CD4-positive, CD25-positive, alpha-beta regulatory T cell (primary cell): ENCODE measurements around the gene NDST1. TPM values are rescaled to one million over a fixed set of nuclear protein-coding genes. Genes with fewer than 3 reads are reported as not detected.

Experiments
- ATAC-seq, 2 donors: fragments of 150-1000 bp; cut with Tn5 transposase; one replicate each; pipeline ENCODE4 v1.10.0; 2021; ENCODE audit warnings: low read depth in 2 of 2, moderate number of reproducible peaks in 2 of 2, moderate library complexity in 1 of 2
- DNase-seq, 3 donors: peaks; one replicate each; pipeline versions ENCODE4 v3.0.0 to v3.0.0-alpha.2; 2012 to 2022; ENCODE audit warnings: mixed read lengths in 1 of 3
- H3K27ac ChIP-seq: one replicate; pipeline ENCODE4 v1.7.0; 2013; ENCODE audit warnings: mild to moderate bottlenecking, low read length; ENCODE audit not compliant: insufficient read depth, poor library complexity, severe bottlenecking
- H3K27me3 ChIP-seq: one replicate; pipeline ENCODE4 v1.7.0; 2013; ENCODE audit warnings: low read length; ENCODE audit not compliant: control insufficient read depth, insufficient read depth
- H3K36me3 ChIP-seq: one replicate; pipeline ENCODE4 v1.7.0; 2013; ENCODE audit warnings: mild to moderate bottlenecking, low read length, moderate library complexity; ENCODE audit not compliant: control insufficient read depth, insufficient read depth
- H3K4me1 ChIP-seq: 2 replicates; pipeline ENCODE4 v1.7.0; 2013; ENCODE audit warnings: mild to moderate bottlenecking, low read length; ENCODE audit not compliant: insufficient read depth, control insufficient read depth, poor library complexity, severe bottlenecking
- H3K4me3 ChIP-seq: one replicate; pipeline ENCODE4 v1.7.0; 2013; ENCODE audit warnings: low read depth, mild to moderate bottlenecking, low read length, moderate library complexity
- H3K9me3 ChIP-seq, 2 experiments: 1 replicate in 1 of 2; 2 replicates in 1 of 2; pipeline ENCODE4 v1.7.0; 2013; ENCODE audit warnings: low read length in 2 of 2, mild to moderate bottlenecking in 1 of 2, moderate library complexity in 1 of 2; ENCODE audit not compliant: control insufficient read depth in 2 of 2
- H3K27ac Mint-ChIP-seq, 3 donors: one replicate each; pipeline ENCODE4 v1.8.0; 2020 to 2022; ENCODE audit warnings: mild to moderate bottlenecking in 3 of 3, mixed read lengths in 3 of 3, moderate library complexity in 2 of 3
- H3K27me3 Mint-ChIP-seq: one replicate; pipeline ENCODE4 v1.8.0; 2022; ENCODE audit warnings: mild to moderate bottlenecking, mixed read lengths
- H3K36me3 Mint-ChIP-seq: one replicate; pipeline ENCODE4 v1.8.0; 2020; ENCODE audit warnings: mixed read lengths
- H3K4me1 Mint-ChIP-seq, 4 donors: one replicate each; pipeline ENCODE4 v1.8.0; 2020 to 2022; ENCODE audit warnings: mixed read lengths in 4 of 4, mild to moderate bottlenecking in 1 of 4
- H3K4me3 Mint-ChIP-seq, 4 donors: one replicate each; pipeline ENCODE4 v1.8.0; 2020 to 2022; ENCODE audit warnings: mild to moderate bottlenecking in 4 of 4, mixed read lengths in 4 of 4, moderate library complexity in 3 of 4
- H3K9me3 Mint-ChIP-seq, 7 donors: one replicate each; pipeline ENCODE4 v1.8.0; 2020 to 2022; ENCODE audit warnings: mixed read lengths in 7 of 7, mild to moderate bottlenecking in 3 of 7, moderate library complexity in 2 of 7
- polyA plus RNA-seq, 4 donors: library from polyadenylated mRNA; unstranded; fragments of 300-500 nt; fragmentation: Illumina TruSeq; gene quantifications; one replicate each; pipeline ENCODE4 v1.2.3, GENCODE V29; 2021
- total RNA-seq: library from RNA; stranded (reverse); gene quantifications from one replicate; pipeline ENCODE4 v1.2.3, GENCODE V29; 2022

NDST1 gene
- total and polyA plus RNA-seq, 5 donors from 2014 or later, result 2.4 TPM; not detected in 4

DNA sequence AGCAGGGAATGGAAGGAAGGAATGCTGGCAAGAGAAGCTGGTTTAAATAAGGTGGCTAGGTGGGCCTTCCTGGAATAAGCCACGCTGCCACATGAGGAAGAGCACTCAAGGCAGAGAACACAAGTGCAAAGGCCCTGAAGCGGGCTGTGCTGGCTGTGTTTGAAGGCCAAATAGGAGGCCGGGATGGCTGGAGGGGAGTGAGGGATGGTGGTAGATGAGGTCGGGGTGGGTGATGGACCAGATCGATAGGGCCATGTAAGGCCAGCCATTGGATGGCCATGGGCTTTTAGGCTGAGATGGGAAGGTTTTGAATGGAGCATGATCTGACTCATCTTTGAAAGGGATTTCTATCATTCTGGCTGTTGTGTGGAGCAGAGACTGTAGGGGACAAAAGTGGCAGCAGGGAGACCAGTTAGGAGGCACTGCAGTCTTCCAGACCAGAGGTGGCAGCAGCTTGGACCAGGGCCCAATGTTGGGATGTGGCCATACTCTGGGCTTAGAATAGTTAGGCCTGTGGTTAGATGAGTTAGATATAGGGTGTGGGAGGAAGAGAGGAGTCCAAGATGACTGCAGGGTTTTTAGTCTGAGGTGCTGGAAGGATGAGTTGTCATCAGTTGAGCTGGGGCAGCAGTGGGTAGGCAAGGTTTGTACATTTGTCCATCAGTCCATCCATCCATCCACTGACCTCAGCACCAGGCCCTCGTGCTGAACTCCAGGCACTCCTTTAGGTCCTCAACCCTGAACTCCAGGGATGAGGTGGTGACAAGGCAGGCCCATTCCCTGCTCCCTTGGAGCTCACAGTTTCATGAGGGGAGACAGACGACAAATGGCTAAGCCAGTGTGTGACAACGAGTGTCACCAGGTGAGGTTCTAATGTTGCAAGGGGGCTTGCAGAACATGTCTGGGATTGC lies 30.3 kb downstream of the NDST1 start:
- no peaks in the 10 kb centered on the region for H3K36me3 ChIP-seq
- no peaks in the 10 kb centered on the region for H3K27me3 ChIP-seq
- Mint-ChIP-seq H3K27me3 (peaks cover 8% of the 10 kb centered on the region), H3K36me3 (no peaks in the 10 kb centered on the region), H3K27ac (no peak overlapping the region), H3K4me3 (no peak overlapping the region), H3K4me1 (no peaks in the 10 kb centered on the region), H3K9me3 (peaks cover 0 to 3% (median 0%) of the 10 kb centered on the region in 7 donors)
- no peaks in the 10 kb centered on the region for H3K9me3 ChIP-seq
- H3K27ac ChIP-seq, result no peak overlapping the region
- no peak for ATAC-seq
- H3K4me3 ChIP-seq, result no peak overlapping the region
- no peak for DNase-seq
- no peaks in the 10 kb centered on the region for H3K4me1 ChIP-seq

GRCh38 chr5:150539206-150539605 lies 31.3 kb downstream of the NDST1 start:
- Mint-ChIP-seq H3K4me1 (no peaks in the 10 kb centered on the region), H3K27ac (no peak overlapping the region), H3K36me3 (no peaks in the 10 kb centered on the region), H3K27me3 (peaks cover 8% of the 10 kb centered on the region), H3K9me3 (peaks cover 0 to 3% (median 0%) of the 10 kb centered on the region in 7 donors), H3K4me3 (no peak overlapping the region)
- no peaks in the 10 kb centered on the region for H3K36me3 ChIP-seq
- no peaks in the 10 kb centered on the region for H3K9me3 ChIP-seq
- no peaks in the 10 kb centered on the region for H3K4me1 ChIP-seq
- no peak for DNase-seq
- no peak for ATAC-seq
- no peak overlapping the region for H3K4me3 ChIP-seq
- H3K27ac ChIP-seq, result no peak overlapping the region
- no peaks in the 10 kb centered on the region for H3K27me3 ChIP-seq

GRCh38 chr5:150540042-150540441 lies 32.1 kb downstream of the NDST1 start:
- no peaks in the 10 kb centered on the region for H3K4me1 ChIP-seq
- no peak for DNase-seq
- H3K27ac ChIP-seq, result no peak overlapping the region
- no peak for ATAC-seq
- no peak overlapping the region for H3K4me3 ChIP-seq
- no peaks in the 10 kb centered on the region for H3K4me1 Mint-ChIP-seq
- H3K27me3 ChIP-seq, result no peaks in the 10 kb centered on the region
- H3K27ac Mint-ChIP-seq, result no peak overlapping the region
- H3K36me3 ChIP-seq, result no peaks in the 10 kb centered on the region
- H3K9me3 Mint-ChIP-seq, result peaks cover 0 to 3% (median 0%) of the 10 kb centered on the region in 7 donors
- H3K4me3 Mint-ChIP-seq, result no peak overlapping the region
- peaks cover 4% of the 10 kb centered on the region for H3K27me3 Mint-ChIP-seq
- H3K36me3 Mint-ChIP-seq, result no peaks in the 10 kb centered on the region
- H3K9me3 ChIP-seq, result no peaks in the 10 kb centered on the region

DNA sequence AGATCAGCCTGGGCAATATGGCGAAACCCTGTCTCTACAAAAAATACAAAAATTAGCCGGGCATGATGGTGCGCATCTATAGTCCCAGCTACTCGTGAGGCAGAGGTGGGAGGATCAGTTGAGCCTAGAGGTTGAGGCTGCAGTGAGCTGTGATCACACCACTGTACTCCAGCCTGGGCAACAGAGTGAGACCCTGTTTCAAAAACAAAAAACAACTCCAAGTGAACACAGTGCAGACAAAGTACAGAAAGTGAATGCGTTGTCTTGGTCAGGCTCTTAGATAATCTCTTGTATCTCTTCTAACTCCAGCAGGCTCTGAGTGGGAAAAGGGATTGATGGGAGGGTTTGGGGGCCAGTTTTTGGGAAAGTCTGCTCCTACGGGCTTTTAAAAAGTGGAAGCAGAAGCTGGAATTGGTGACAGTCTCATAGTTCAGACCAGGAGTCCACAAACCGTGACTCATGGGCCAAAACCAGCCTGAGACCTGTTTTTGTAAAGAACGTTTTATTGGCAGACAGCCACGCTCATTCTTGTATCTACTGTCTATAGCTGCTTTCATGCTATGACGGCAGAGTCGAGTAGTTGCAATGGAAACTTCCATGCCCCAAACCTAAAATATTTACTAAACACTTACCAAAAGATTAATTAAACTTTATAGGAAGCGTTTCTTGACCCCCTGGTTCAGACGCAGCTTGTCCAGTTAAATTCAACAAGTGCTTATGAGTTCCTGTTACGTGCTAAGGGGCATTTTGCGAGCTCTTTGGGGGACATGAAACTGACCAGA lies 32.9 kb downstream of the NDST1 start:
- Mint-ChIP-seq H3K4me1 (no peaks in the 10 kb centered on the region), H3K36me3 (no peaks in the 10 kb centered on the region), H3K27me3 (peaks cover 4% of the 10 kb centered on the region), H3K27ac (no peak overlapping the region), H3K9me3 (peaks cover 0 to 3% (median 0%) of the 10 kb centered on the region in 7 donors), H3K4me3 (no peak overlapping the region)
- Histone ChIP-seq H3K9me3 (no peaks in the 10 kb centered on the region), H3K4me3 (no peak overlapping the region), H3K27ac (no peak overlapping the region), H3K4me1 (no peaks in the 10 kb centered on the region), H3K27me3 (no peaks in the 10 kb centered on the region), H3K36me3 (no peaks in the 10 kb centered on the region)
- ATAC-seq, result no peak
- DNase-seq, result no peak

DNA sequence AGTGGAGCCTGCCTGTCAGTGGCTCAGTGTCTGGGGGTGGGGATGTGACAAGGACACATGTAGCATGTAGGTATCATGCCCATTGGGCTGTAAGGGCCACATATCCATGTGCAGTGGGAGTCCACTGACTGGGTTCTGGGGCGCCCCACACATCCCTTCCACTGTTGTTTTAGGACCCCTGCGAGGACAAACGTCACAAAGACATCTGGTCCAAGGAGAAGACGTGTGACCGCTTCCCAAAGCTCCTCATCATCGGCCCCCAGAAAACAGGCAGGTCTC lies 33.4 kb downstream of the NDST1 start:
- Mint-ChIP-seq H3K4me1 (no peaks in the 10 kb centered on the region), H3K27ac (no peak overlapping the region), H3K36me3 (no peaks in the 10 kb centered on the region), H3K4me3 (no peak overlapping the region), H3K9me3 (peaks cover 0 to 3% (median 0%) of the 10 kb centered on the region in 7 donors), H3K27me3 (peaks cover 4% of the 10 kb centered on the region)
- Histone ChIP-seq H3K4me1 (no peaks in the 10 kb centered on the region), H3K36me3 (no peaks in the 10 kb centered on the region), H3K9me3 (no peaks in the 10 kb centered on the region), H3K27me3 (no peaks in the 10 kb centered on the region), H3K4me3 (no peak overlapping the region), H3K27ac (no peak overlapping the region)
- ATAC-seq (no peak), DNase-seq (no peak)

DNA sequence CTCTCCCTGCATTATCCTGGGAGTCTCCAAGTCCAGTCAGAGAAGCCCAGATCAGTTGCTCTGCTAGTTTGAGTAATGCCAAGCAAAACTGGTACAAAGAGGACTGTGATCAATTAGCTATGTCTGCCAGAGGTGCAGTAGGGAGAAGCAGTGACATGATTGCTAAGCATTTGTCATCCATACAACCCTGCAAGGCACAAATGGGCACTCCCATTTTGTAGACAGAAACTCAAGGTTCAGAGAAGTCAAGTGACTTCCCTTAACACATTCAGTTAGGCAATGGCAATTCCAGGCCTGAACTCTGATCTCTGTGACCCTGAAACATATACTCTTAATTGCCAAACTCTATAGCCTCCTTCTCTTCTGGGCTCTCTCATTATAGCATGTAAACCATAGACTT lies 34.0 kb downstream of the NDST1 start:
- H3K9me3 Mint-ChIP-seq, result peaks cover 0 to 3% (median 0%) of the 10 kb centered on the region in 7 donors
- H3K36me3 Mint-ChIP-seq, result no peaks in the 10 kb centered on the region
- Histone ChIP-seq H3K4me3 (no peak overlapping the region), H3K9me3 (no peaks in the 10 kb centered on the region), H3K36me3 (no peaks in the 10 kb centered on the region), H3K27me3 (no peaks in the 10 kb centered on the region), H3K4me1 (no peaks in the 10 kb centered on the region), H3K27ac (no peak overlapping the region)
- DNase-seq, result no peak
- no peak overlapping the region for H3K4me3 Mint-ChIP-seq
- H3K27ac Mint-ChIP-seq, result no peak overlapping the region
- no peaks in the 10 kb centered on the region for H3K4me1 Mint-ChIP-seq
- no peak for ATAC-seq
- peaks cover 4% of the 10 kb centered on the region for H3K27me3 Mint-ChIP-seq

DNA sequence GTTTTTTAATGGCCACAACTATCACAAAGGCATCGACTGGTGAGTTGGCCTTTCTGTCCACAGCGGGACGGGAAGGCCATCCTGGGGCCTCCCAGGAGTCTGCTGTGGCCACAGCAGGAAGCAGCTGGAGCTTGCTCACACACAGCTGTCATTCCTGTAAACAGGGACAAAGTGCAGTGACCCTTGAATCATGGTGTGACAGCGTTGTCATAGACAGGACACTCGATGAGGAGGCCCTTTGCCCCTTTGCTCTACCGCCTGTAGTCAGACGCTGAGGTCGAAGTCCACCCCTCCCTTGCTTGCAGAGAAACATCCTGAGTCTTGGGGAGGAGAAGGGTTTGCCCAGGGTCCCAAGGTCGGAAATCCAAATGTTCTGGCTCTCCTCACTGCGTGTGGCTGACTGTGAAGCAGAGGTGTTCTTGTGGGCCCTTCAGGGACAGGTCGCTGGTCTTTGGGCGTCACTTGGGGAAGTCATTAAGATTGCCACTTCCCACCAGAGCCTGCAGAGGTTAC lies 35.1 kb downstream of the NDST1 start:
- H3K27me3 Mint-ChIP-seq, result no peaks in the 10 kb centered on the region
- H3K36me3 ChIP-seq, result no peaks in the 10 kb centered on the region

More for the DNA sequence above, 35.1 kb downstream of the NDST1 start:
- Mint-ChIP-seq H3K9me3 (no peaks in the 10 kb centered on the region), H3K4me1 (no peaks in the 10 kb centered on the region), H3K27ac (no peak overlapping the region), H3K36me3 (no peaks in the 10 kb centered on the region), H3K4me3 (no peak overlapping the region)
- Histone ChIP-seq H3K27me3 (no peaks in the 10 kb centered on the region), H3K9me3 (no peaks in the 10 kb centered on the region), H3K4me3 (no peak overlapping the region), H3K4me1 (no peaks in the 10 kb centered on the region), H3K27ac (no peak overlapping the region)
- ATAC-seq (no peak), DNase-seq (no peak)
